Esophagus muscularis mucosa (tissue), 4 donors: ENCODE measurements around the gene RALY.
"Not testable (repeated sequence)": the region's sequence is repeated elsewhere in the genome, so short reads cannot be mapped to it uniquely, and the experiment has no call there.

Experiments used
- CTCF ChIP-seq, 3 experiments: fragments of 200-600 bp in 2 of 3; fragments of 450-650 bp in 1 of 3; sonication (generic) in 2 of 3; IDR thresholded peaks; one replicate each; pipeline ENCODE4 v1.5.1; 2017 to 2019; ENCODE audit warnings: antibody characterized with exemption in 3 of 3, mild to moderate bottlenecking in 2 of 3, moderate library complexity in 1 of 3
- EP300 ChIP-seq: sonication (generic); formaldehyde crosslinking; IDR thresholded peaks from one replicate; pipeline ENCODE4 v1.6.1; 2017; ENCODE audit warnings: antibody characterized with exemption
- POLR2A ChIP-seq: fragments of 450-650 bp; IDR thresholded peaks from one replicate; pipeline ENCODE4 v1.6.1; 2017; ENCODE audit warnings: antibody characterized with exemption, moderate library complexity, mild to moderate bottlenecking, low read depth
- POLR2AphosphoS5 ChIP-seq, 2 donors: sonication (generic); formaldehyde crosslinking; IDR thresholded peaks; one replicate each; pipeline ENCODE4 v1.6.1; 2017; ENCODE audit warnings: antibody characterized with exemption in 2 of 2

- not testable (repeated sequence) for TF ChIP-seq POLR2A; POLR2AphosphoS5 (IDR thresholded peaks at IDR 0.05); CTCF (IDR thresholded peaks at IDR 0.05); EP300
These were observed 139.2 kb downstream of the RALY start for GRCh38 chr20:34132943-34133342.
